Measurements from ENCODE around the gene SNX24. TPM values are rescaled to one million over a fixed set of nuclear protein-coding genes. Genes with fewer than 3 reads are reported as not detected.
A peak's percentile ranks its signal among the peaks of the same experiment; 100 is the strongest.

Gene SNX24
- total RNA-seq, 2 donors from 2014 or later, result 1.8 to 6.4 TPM

DNA sequence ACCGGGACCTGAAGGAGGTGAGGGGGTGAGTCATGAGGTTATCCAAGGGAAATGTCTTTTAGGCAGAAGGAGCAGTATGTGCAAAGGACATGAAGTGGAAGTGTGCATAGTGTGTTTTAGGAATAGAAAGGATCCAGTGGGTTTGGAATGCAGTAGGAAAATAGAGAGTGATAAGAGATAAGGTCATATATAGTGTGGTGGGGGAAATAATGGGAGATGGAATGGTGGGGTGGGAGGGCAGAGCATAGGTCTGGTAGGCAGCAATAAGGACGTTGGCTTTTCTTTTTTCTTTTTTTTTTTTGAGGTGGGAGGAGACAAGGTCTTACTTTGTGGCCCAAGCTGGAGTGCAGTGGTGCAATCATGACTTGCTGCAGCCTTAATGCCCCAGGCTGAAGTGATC is 17.8 kb downstream of the SNX24 start:
- DNase-seq (ENCODE audit: low spot score in 2 of 2) (no peak), ATAC-seq (no peak)
- Mint-ChIP-seq H3K9me3 (peaks cover 0 to 5% of the 10 kb centered on the region in 2 donors), H3K27ac (no peak overlapping the region), H3K36me3 (no peaks in the 10 kb centered on the region)

- ATAC-seq, result no peak
- no peak overlapping the region for H3K27ac Mint-ChIP-seq
- DNase-seq (ENCODE audit: low spot score in 2 of 2), result no peak
- peaks cover 0 to 5% of the 10 kb centered on the region in 2 donors for H3K9me3 Mint-ChIP-seq
- no peaks in the 10 kb centered on the region for H3K36me3 Mint-ChIP-seq
Measured at GRCh38 chr5:122863721-122864120, 18.3 kb downstream of the SNX24 start.

GRCh38 chr5:122864400-122864799 is 19.0 kb downstream of the SNX24 start:
- no peak overlapping the region for H3K27ac Mint-ChIP-seq
- ATAC-seq (peak; percentile 41 to 82), DNase-seq (ENCODE audit: low spot score in 2 of 2) (no peak)
- H3K36me3 Mint-ChIP-seq, result no peaks in the 10 kb centered on the region
- peaks cover 0 to 5% of the 10 kb centered on the region in 2 donors for H3K9me3 Mint-ChIP-seq

- DNase-seq (ENCODE audit: low spot score in 2 of 2) (no peak), ATAC-seq (no peak)
- Mint-ChIP-seq H3K9me3 (peaks cover 0 to 5% of the 10 kb centered on the region in 2 donors), H3K36me3 (no peaks in the 10 kb centered on the region), H3K27ac (no peak overlapping the region)
Measured at GRCh38 chr5:122864842-122865241, 19.4 kb downstream of the SNX24 start.

- no peaks in the 10 kb centered on the region for H3K9me3 Mint-ChIP-seq
- ATAC-seq (no peak), DNase-seq (ENCODE audit: low spot score in 2 of 2) (no peak)
- no peak overlapping the region for H3K27ac Mint-ChIP-seq
- H3K36me3 Mint-ChIP-seq, result no peaks in the 10 kb centered on the region
Measured at GRCh38 chr5:122870219-122870856, 24.9 kb downstream of the SNX24 start.

GRCh38 chr5:122871661-122872060 is 26.2 kb downstream of the SNX24 start:
- H3K9me3 Mint-ChIP-seq, result no peaks in the 10 kb centered on the region
- DNase-seq (ENCODE audit: low spot score in 2 of 2) (no peak), ATAC-seq (no peak)
- no peaks in the 10 kb centered on the region for H3K36me3 Mint-ChIP-seq
- H3K27ac Mint-ChIP-seq, result no peak overlapping the region

GRCh38 chr5:122874179-122874875 is 28.9 kb downstream of the SNX24 start:
- ATAC-seq, result no peak
- DNase-seq (ENCODE audit: low spot score in 2 of 2), result no peak
- peaks cover 0 to 6% of the 10 kb centered on the region in 2 donors for H3K36me3 Mint-ChIP-seq

GRCh38 chr5:122877518-122877917 is 32.1 kb downstream of the SNX24 start:
- Mint-ChIP-seq H3K36me3 (peaks cover 0 to 6% of the 10 kb centered on the region in 2 donors), H3K27ac (no peak overlapping the region), H3K9me3 (peaks cover 0 to 6% of the 10 kb centered on the region in 2 donors)
- DNase-seq (ENCODE audit: low spot score in 2 of 2) (no peak), ATAC-seq (no peak)

More at GRCh38 chr5:122874179-122874875, 28.9 kb downstream of the SNX24 start:
- Mint-ChIP-seq H3K9me3 (peaks cover 0 to 6% of the 10 kb centered on the region in 2 donors), H3K27ac (peak overlapping the region in 1 of 2 donors; percentile 25)

GRCh38 chr5:122879076-122879475 is 33.7 kb downstream of the SNX24 start:
- H3K27ac Mint-ChIP-seq, result no peak overlapping the region
- DNase-seq (ENCODE audit: low spot score in 2 of 2), result no peak
- H3K9me3 Mint-ChIP-seq, result peaks cover 0 to 6% of the 10 kb centered on the region in 2 donors
- no peak for ATAC-seq
- peaks cover 0 to 6% of the 10 kb centered on the region in 2 donors for H3K36me3 Mint-ChIP-seq

DNA sequence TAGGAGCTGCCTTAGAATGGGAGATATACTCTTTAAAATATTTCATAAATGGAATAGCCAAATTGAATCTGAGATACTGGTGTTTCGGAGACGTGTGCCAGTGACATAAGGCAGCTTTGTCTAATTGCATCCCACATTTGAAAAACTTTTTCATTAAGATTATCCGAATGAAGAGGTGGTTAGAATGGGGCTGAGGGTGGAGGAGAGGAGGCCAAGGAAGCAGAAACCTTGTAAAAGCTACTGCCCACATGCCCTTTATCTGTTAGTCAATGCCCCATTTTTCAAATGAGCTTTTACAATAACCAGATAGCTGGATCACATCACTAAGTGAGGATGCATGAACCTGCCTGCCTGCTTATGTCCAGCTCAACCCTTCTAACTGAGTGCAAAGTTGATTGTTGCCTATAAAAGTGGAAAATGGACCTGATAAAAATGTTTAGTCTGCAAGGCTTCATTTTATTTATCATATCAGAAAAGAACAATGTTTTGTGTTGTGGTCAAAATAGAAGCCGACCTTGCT is 34.8 kb downstream of the SNX24 start:
- Mint-ChIP-seq H3K36me3 (peaks cover 0 to 6% of the 10 kb centered on the region in 2 donors), H3K27ac (no peak overlapping the region)
- no peak for ATAC-seq

DNA sequence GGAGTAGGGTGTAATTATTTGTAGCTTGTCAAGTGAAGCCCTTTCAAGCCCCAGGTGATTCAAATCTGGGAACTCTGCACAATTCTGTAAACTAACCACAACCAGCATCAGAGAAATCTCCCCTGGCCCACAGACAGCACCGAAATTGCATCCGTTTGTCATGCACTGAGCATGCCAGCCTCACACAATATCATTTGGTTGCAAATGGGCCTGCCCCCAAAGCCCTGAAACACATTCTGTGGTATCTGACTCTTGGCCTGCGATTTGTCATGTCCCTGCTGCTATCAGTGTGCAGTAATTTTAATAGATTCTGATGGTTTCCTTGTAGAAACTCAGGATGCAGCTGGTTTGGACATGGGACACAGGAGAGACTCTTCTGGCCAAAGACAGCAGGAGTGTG is 35.3 kb downstream of the SNX24 start:
- peaks cover 0 to 6% of the 10 kb centered on the region in 2 donors for H3K9me3 Mint-ChIP-seq
- peak in 1 of 2 donors; percentile 59 for ATAC-seq
- peaks cover 0 to 6% of the 10 kb centered on the region in 2 donors for H3K36me3 Mint-ChIP-seq
- H3K27ac Mint-ChIP-seq, result no peak overlapping the region
- DNase-seq (ENCODE audit: low spot score in 2 of 2), result no peak

More for the DNA sequence above, 34.8 kb downstream of the SNX24 start:
- H3K9me3 Mint-ChIP-seq, result peaks cover 0 to 6% of the 10 kb centered on the region in 2 donors
- no peak for DNase-seq (ENCODE audit: low spot score in 2 of 2)

DNA sequence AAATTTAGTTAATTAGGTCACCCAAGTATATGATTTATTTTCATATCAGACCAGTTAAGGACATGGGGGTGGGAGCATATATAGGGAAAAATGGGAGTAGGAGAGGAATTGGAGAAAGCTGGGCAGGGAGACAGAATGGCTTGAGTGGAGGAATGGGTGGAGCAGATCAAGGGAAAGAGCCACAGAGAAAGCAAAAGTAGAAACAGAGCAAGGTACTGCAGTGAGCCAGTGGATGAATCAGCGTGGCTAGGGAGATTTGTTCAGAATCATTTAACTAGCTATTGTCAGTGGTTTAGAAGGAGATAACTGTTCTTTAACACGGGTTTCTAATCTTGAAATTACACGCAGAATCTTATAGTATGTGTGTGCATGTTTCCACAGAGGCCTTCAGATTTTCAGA is 37.4 kb downstream of the SNX24 start:
- peak; percentile 80 to 99 for ATAC-seq
- Mint-ChIP-seq H3K27ac (no peak overlapping the region), H3K9me3 (peaks cover 4 to 6% of the 10 kb centered on the region in 2 donors), H3K36me3 (peaks cover 0 to 4% of the 10 kb centered on the region in 2 donors)
- DNase-seq (ENCODE audit: low spot score in 2 of 2), result no peak

GRCh38 chr5:122885045-122885517 is 39.7 kb downstream of the SNX24 start:
- H3K9me3 Mint-ChIP-seq, result peaks cover 0 to 4% of the 10 kb centered on the region in 2 donors
- H3K36me3 Mint-ChIP-seq, result no peaks in the 10 kb centered on the region
- no peak for DNase-seq (ENCODE audit: low spot score in 2 of 2)
- no peak overlapping the region for H3K27ac Mint-ChIP-seq
- ATAC-seq, result no peak

DNA sequence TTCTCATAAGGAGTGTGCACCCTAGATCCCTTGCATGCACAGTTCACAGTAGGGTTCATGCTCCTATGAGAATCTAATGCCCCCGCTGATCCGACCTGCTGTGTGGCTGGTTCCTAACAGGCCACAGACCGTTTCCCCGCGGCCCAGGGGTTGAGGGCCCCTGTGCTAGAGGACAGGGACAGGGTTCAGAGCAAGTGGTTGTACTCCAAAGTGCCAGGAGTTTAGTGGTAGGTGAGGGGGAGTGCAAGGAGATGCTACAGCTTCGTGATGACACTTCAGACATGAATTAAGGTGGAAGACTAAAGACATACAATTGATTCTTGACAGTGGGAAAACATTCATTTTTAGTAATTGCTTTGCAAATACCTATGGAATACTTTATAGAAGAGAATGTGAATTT is 40.5 kb downstream of the SNX24 start:
- H3K27ac Mint-ChIP-seq, result no peak overlapping the region
- no peaks in the 10 kb centered on the region for H3K36me3 Mint-ChIP-seq
- DNase-seq (ENCODE audit: low spot score in 2 of 2), result no peak
- no peak for ATAC-seq
- peaks cover 0 to 4% of the 10 kb centered on the region in 2 donors for H3K9me3 Mint-ChIP-seq

- DNase-seq (ENCODE audit: low spot score in 2 of 2) (no peak), ATAC-seq (no peak)
- Mint-ChIP-seq H3K9me3 (no peaks in the 10 kb centered on the region), H3K27ac (no peak overlapping the region), H3K36me3 (no peaks in the 10 kb centered on the region)
Measured at GRCh38 chr5:122895141-122895540, 49.7 kb downstream of the SNX24 start.

DNA sequence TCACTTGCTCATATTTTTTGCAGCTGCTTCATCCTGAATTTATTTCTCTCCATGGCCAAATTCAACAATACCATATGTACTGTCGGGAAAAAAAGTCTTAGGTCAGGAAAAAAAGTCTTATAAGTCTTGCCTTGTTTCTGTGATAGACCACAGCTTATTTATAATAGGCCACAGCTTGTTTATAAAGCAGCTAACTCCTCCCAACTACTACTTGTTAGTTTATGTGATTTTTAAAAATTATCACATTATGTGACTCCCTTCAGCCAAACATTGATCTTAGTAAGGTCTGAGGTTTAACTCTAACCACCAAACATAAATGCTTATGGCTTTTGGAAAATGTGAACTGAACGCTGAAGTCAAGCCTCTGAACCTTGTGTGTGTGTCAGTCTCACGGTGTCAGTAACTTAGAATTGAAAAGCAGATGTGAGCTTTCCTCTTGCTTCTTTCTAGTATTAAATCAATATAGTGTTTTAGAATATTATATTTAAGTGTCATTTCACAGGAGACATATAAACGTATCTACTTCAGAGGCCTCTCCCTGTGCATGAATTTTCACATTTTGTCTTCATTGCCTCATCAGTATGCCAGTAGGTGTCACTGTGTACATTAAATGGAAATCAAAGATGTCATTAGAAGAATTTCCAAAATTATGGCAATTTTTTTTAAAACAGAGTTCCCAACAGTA is 51.3 kb downstream of the SNX24 start:
- ATAC-seq, result no peak

GRCh38 chr5:122897283-122897602 is 51.8 kb downstream of the SNX24 start:
- H3K27ac Mint-ChIP-seq, result no peak overlapping the region
- DNase-seq (ENCODE audit: low spot score in 2 of 2), result no peak
- H3K9me3 Mint-ChIP-seq, result no peaks in the 10 kb centered on the region
- ATAC-seq, result no peak
- H3K36me3 Mint-ChIP-seq, result no peaks in the 10 kb centered on the region

More for the DNA sequence above, 51.3 kb downstream of the SNX24 start:
- no peaks in the 10 kb centered on the region for H3K9me3 Mint-ChIP-seq
- DNase-seq (ENCODE audit: low spot score in 2 of 2), result no peak
- H3K36me3 Mint-ChIP-seq, result no peaks in the 10 kb centered on the region
- H3K27ac Mint-ChIP-seq, result no peak overlapping the region

All from activated naive CD4-positive, alpha-beta T cell treated with anti-CD3 and anti-CD28 coated beads, Interleukin-2, amount 50 U/mL, for 72 hours (primary cell).